H1 (cell line): Measurements from ENCODE around the gene SHROOM4. TPM values are rescaled to one million over a fixed set of nuclear protein-coding genes. Genes with fewer than 3 reads are reported as not detected.

Experiments used
- CTCF ChIA-PET: fragments of 300-600 bp; sonication (Branson Sonifier 250); formaldehyde crosslinking; loops from one replicate; lab custom pipeline; 2021; ENCODE audit not compliant: partially characterized antibody; lab: Charles Lee
- POLR2A ChIA-PET: fragments of 300-600 bp; sonication (Branson Sonifier 250); formaldehyde crosslinking; loops from one replicate; lab custom pipeline; 2021; ENCODE audit warnings: inconsistent platforms; ENCODE audit not compliant: partially characterized antibody; lab: Charles Lee
- DNase-seq, 2 experiments: peaks; one replicate each; pipeline versions ENCODE4 v3.0.0 to v3.0.0-alpha.2; 2010 to 2022; ENCODE audit warnings: low spot score in 2 of 2, low read depth in 1 of 2, mixed read lengths in 1 of 2
- FAIRE-seq: peaks from 2 replicates; lab custom pipeline; 2011; peaks lifted over from hg19 to GRCh38; lab: Jason Lieb, UNC
- H2AFZ ChIP-seq: 2 replicates; pipeline ENCODE4 v1.8.1; 2012; ENCODE audit warnings: low read length, inconsistent platforms
- H2AK5ac ChIP-seq: 2 replicates; pipeline ENCODE4 v1.6.1; 2013; ENCODE audit warnings: low read depth, low read length
- H2BK120ac ChIP-seq: replicated peaks from 2 replicates; pipeline ENCODE3; 2013; ENCODE audit warnings: low read depth, low read length, inconsistent platforms
- H2BK12ac ChIP-seq: 2 replicates; pipeline ENCODE4 v1.6.1; 2013; ENCODE audit warnings: low read depth, low read length
- H2BK15ac ChIP-seq: 2 replicates; pipeline ENCODE4 v1.6.1; 2013; ENCODE audit warnings: low read length
- H2BK20ac ChIP-seq: 2 replicates; pipeline ENCODE4 v1.6.1; 2013; ENCODE audit warnings: low read length
- H2BK5ac ChIP-seq: 2 replicates; pipeline ENCODE4 v1.6.1; 2013; ENCODE audit warnings: low read depth, low read length
- H3K14ac ChIP-seq: 2 replicates; pipeline ENCODE4 v1.6.1; 2013; ENCODE audit warnings: inconsistent platforms; ENCODE audit not compliant: insufficient read length
- H3K18ac ChIP-seq: 2 replicates; pipeline ENCODE4 v1.6.1; 2013; ENCODE audit warnings: low read length; ENCODE audit errors: extremely low read depth
- H3K23ac ChIP-seq: 2 replicates; pipeline ENCODE4 v1.6.1; 2013; ENCODE audit warnings: inconsistent platforms; ENCODE audit not compliant: insufficient read length
- H3K23me2 ChIP-seq: 2 replicates; pipeline ENCODE4 v1.6.1; 2013; ENCODE audit warnings: low read depth, low read length
- H3K27ac ChIP-seq: 2 replicates; pipeline ENCODE4 v1.6.1; 2011; ENCODE audit warnings: low read depth, low read length, inconsistent platforms
- H3K27me3 ChIP-seq, 4 experiments: replicated peaks in 1 of 4; 1 replicate in 1 of 4; 2 replicates in 3 of 4; pipeline versions ENCODE4 v1.6.1 to v1.8.1; 2011 to 2013; ENCODE audit warnings: low read length in 3 of 4, mild to moderate bottlenecking in 3 of 4, inconsistent platforms in 2 of 4, mixed read lengths in 2 of 4, moderate library complexity in 1 of 4; ENCODE audit not compliant: control insufficient read depth in 3 of 4, insufficient read depth in 3 of 4; ENCODE audit errors: extremely low read depth in 1 of 4
- H3K36me3 ChIP-seq, 4 experiments: 2 replicates each; pipeline versions ENCODE4 v1.6.1 to v1.8.1; 2011 to 2013; ENCODE audit warnings: mild to moderate bottlenecking in 4 of 4, low read length in 3 of 4, moderate library complexity in 2 of 4, control low read depth in 1 of 4, inconsistent platforms in 1 of 4; ENCODE audit not compliant: insufficient read depth in 4 of 4, control insufficient read depth in 2 of 4
- H3K4ac ChIP-seq: replicated peaks from 2 replicates; pipeline ENCODE3; 2013; ENCODE audit warnings: low read length, low read depth, mixed read lengths, inconsistent platforms; ENCODE audit not compliant: insufficient read length
- H3K4me1 ChIP-seq, 4 experiments: replicated peaks in 1 of 4; 1 replicate in 1 of 4; 2 replicates in 3 of 4; pipeline versions ENCODE4 v1.6.1 to v1.8.1; 2011 to 2013; ENCODE audit warnings: low read length in 3 of 4, inconsistent platforms in 2 of 4, mixed read lengths in 1 of 4; ENCODE audit not compliant: insufficient read depth in 4 of 4, control insufficient read depth in 3 of 4
- H3K4me2 ChIP-seq, 2 experiments: 2 replicates each; pipeline versions ENCODE4 v1.6.1 to v1.8.1; 2011 to 2013; ENCODE audit warnings: low read depth in 2 of 2, low read length in 2 of 2, control low read depth in 1 of 2, inconsistent platforms in 1 of 2, mild to moderate bottlenecking in 1 of 2; ENCODE audit not compliant: insufficient read depth in 1 of 2
- H3K4me3 ChIP-seq, 4 experiments: fragments of 200-600, 300-600 bp in 1 of 4; sonication (generic), shearing (Covaris generic), sonication (Bioruptor Twin) in 1 of 4; 2 replicates each; pipeline versions ENCODE4 v1.5.1 to v1.8.1; 2011 to 2016; ENCODE audit warnings: low read length in 4 of 4, low read depth in 3 of 4, control low read depth in 2 of 4, inconsistent platforms in 2 of 4, mild to moderate bottlenecking in 2 of 4, mixed read lengths in 1 of 4, moderate library complexity in 1 of 4; ENCODE audit not compliant: insufficient read depth in 2 of 4; ENCODE audit errors: extremely low read depth in 1 of 4
- H3K56ac ChIP-seq: replicated peaks from 2 replicates; pipeline ENCODE3; 2013; ENCODE audit warnings: low read depth, mild to moderate bottlenecking, mixed read lengths, low read length, inconsistent platforms; ENCODE audit not compliant: insufficient read length
- H3K79me1 ChIP-seq: 2 replicates; pipeline ENCODE4 v1.6.1; 2013; ENCODE audit warnings: low read depth, low read length, control low read depth
- H3K79me2 ChIP-seq, 2 experiments: 2 replicates each; pipeline versions ENCODE4 v1.6.1 to v1.8.1; 2012 to 2013; ENCODE audit warnings: low read length in 2 of 2, mild to moderate bottlenecking in 2 of 2, inconsistent platforms in 1 of 2; ENCODE audit not compliant: insufficient read depth in 2 of 2, control insufficient read depth in 1 of 2
- H3K9ac ChIP-seq, 4 experiments: replicated peaks in 1 of 4; 1 replicate in 1 of 4; 2 replicates in 3 of 4; pipeline versions ENCODE4 v1.6.1 to v1.8.1; 2011 to 2013; ENCODE audit warnings: low read depth in 3 of 4, low read length in 3 of 4, control low read depth in 2 of 4, mild to moderate bottlenecking in 2 of 4, moderate library complexity in 2 of 4, inconsistent platforms in 1 of 4; ENCODE audit errors: extremely low read depth in 1 of 4
- H3K9me3 ChIP-seq, 2 experiments: 2 replicates each; pipeline versions ENCODE4 v1.6.1 to v1.8.1; 2012 to 2013; ENCODE audit warnings: mild to moderate bottlenecking in 2 of 2, moderate library complexity in 2 of 2, control low read depth in 1 of 2, inconsistent platforms in 1 of 2, low read depth in 1 of 2, low read length in 1 of 2, mixed read lengths in 1 of 2; ENCODE audit not compliant: insufficient read depth in 2 of 2
- H4K20me1 ChIP-seq, 2 experiments: replicated peaks in 1 of 2; 2 replicates each; pipeline versions ENCODE3 to v1.8.1; 2011 to 2013; ENCODE audit warnings: inconsistent platforms in 2 of 2, low read length in 2 of 2, mild to moderate bottlenecking in 1 of 2; ENCODE audit not compliant: insufficient read depth in 2 of 2, control insufficient read depth in 1 of 2
- H4K5ac ChIP-seq: 2 replicates; pipeline ENCODE4 v1.6.1; 2013; ENCODE audit warnings: low read length, low read depth, mixed read lengths, inconsistent platforms; ENCODE audit not compliant: insufficient read length
- H4K8ac ChIP-seq: 2 replicates; pipeline ENCODE4 v1.8.0; 2013; ENCODE audit warnings: mild to moderate bottlenecking, moderate library complexity, low read length, inconsistent platforms; ENCODE audit not compliant: insufficient read depth; ENCODE audit errors: extremely low read depth
- H4K91ac ChIP-seq: replicated peaks from 2 replicates; pipeline ENCODE3; 2013; ENCODE audit warnings: low read length, mixed read lengths, inconsistent platforms; ENCODE audit not compliant: insufficient read length
- MAFK ChIP-seq: IDR thresholded peaks from 2 replicates; pipeline ENCODE4 v1.6.1; 2012; ENCODE audit warnings: low read depth, mild to moderate bottlenecking, improper control_type of control experiment, low read length
- WGBS, 2 experiments: shearing (Covaris generic) in 1 of 2; methylation state at CpG; one replicate each; pipeline versions ENCODE4 v1.1.6 to v1.1.7; 2013 to 2015; ENCODE audit warnings: low lambda C conversion rate in 2 of 2, mixed read lengths in 2 of 2, inconsistent platforms in 1 of 2, low coverage in 1 of 2, missing lambda C conversion rate in 1 of 2; ENCODE audit not compliant: insufficient replicate concordance in 2 of 2, insufficient coverage in 1 of 2, insufficient read length in 1 of 2; ENCODE audit errors: extremely low coverage in 1 of 2, missing lambda C conversion rate in 1 of 2; 5-methylcytosine and 5-hydroxymethylcytosine counted together
- polyA plus RNA-seq, 7 experiments: library from polyadenylated mRNA; depleted of rRNA in 3 of 7; stranded (reverse) in 5 of 7; unstranded in 2 of 7; fragments of >200 nt in 5 of 7; fragments of 200-250 nt in 2 of 7; gene quantifications; 1 replicate in 5 of 7; 2 replicates in 1 of 7; 4 replicates in 1 of 7; pipeline versions ENCODE4 v1.2.1 to v1.2.3, GENCODE V29; 2011 to 2013; ENCODE audit warnings: missing spikeins in 2 of 7, mixed read lengths in 2 of 7
- total RNA-seq: library from RNA; stranded (reverse); fragmentation: NEBNext Ultra II Directional; extraction: Animal tissue kit (Norgen Biotek cat#: 25700); gene quantifications from 2 replicates; pipeline ENCODE4 v1.2.1, GENCODE V29; 2021

SHROOM4 gene
- total and polyA plus RNA-seq, 2 of the 8 experiments (the other 6 are each of a cell fraction or from before 2014, with no cell fraction given): 1.6 to 5.6 TPM

DNA sequence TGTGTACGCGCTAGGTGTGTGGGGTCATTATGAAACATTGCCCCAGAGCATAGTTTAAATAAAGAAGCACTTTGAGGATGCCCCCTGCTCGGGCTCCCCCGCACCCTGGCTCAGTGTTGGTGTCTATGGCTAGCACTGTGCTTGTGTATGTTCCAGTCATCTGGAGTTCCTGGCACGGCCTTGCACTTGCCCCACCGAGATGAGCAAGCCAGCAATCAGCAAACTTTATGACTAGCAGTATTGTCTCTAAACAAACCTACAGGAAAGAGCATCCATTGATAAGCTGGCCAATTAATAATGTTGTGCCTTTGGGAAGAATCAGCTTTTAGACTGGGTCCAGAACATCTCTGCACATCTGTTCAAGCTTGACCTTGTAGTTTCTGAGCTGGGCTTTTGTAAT lies 707 bp upstream of the SHROOM4 start:
- Histone ChIP-seq H2BK15ac (no peak overlapping the region), H4K8ac (peak overlapping the region; percentile 21; the same call in 1 of the 2 replicates), H3K18ac (no peak overlapping the region), H3K4ac (no peak overlapping the region), H3K36me3 (no peaks in the 10 kb centered on the region)
- CTCF ChIA-PET: interaction anchor here (1.4 kb wide), 1 partner anchor 89 kb away, joined by 3 read pairs; no protein-coding TSS in a partner anchor
- WGBS, 2 experiments: 57% methylated on average over 6 of the region's 6 CpGs; no CpG with 5 or more reads in 1 of the 2 experiments
- TF ChIP-seq MAFK: no peak
- TF ChIP-seq, all 59 proteins: peak for 0
- no peak overlapping the region; the same call in 1 of the 2 replicates for H2BK12ac ChIP-seq
- no peak overlapping the region for H2BK5ac ChIP-seq
- H3K27me3 ChIP-seq: peaks cover 0 to 4% (median 0%) of the 10 kb centered on the region in 4 experiments; a peak in 1 of 7 replicates
- no peaks in the 10 kb centered on the region for H3K9me3 ChIP-seq
- DNase-seq (no peak), FAIRE-seq (no peak)
- H3K4me3 ChIP-seq: peak overlapping the region; percentile 61 to 77 (median 68); a peak in 6 of 8 replicates
- H4K20me1 ChIP-seq: no peaks in the 10 kb centered on the region
- H3K56ac ChIP-seq: no peak overlapping the region
- peak overlapping the region in 2 of 4 experiments; percentile 30 to 54; a peak in 4 of 7 replicates for H3K9ac ChIP-seq
- H3K4me2 ChIP-seq: peak overlapping the region; percentile 80 to 91
- no peaks in the 10 kb centered on the region for H3K79me1 ChIP-seq
- no peak overlapping the region for H3K23ac ChIP-seq
- peak overlapping the region; percentile 95 for H2AFZ ChIP-seq
- no peaks in the 10 kb centered on the region for H3K4me1 ChIP-seq
- H3K14ac ChIP-seq: no peak overlapping the region
- no peak overlapping the region for H2BK120ac ChIP-seq
- no peak overlapping the region for H2AK5ac ChIP-seq
- peak overlapping the region; percentile 56 for H4K91ac ChIP-seq
- POLR2A ChIA-PET: no interaction called here
- no peak overlapping the region for H3K27ac ChIP-seq
- no peak overlapping the region for H2BK20ac ChIP-seq
- H4K5ac ChIP-seq: peak overlapping the region; percentile 22
- no peaks in the 10 kb centered on the region for H3K79me2 ChIP-seq
- H3K23me2 ChIP-seq: peaks cover 5% of the 10 kb centered on the region; the same call in 1 of the 2 replicates
